Memory B cell (primary cell): ENCODE results near the gene HPX.
A peak's percentile ranks its signal among the peaks of the same experiment; 100 is the strongest.
"Not testable (repeated sequence)": the region's sequence is repeated elsewhere in the genome, so short reads cannot be mapped to it uniquely, and the experiment has no call there.

ENCODE experiments used
- ATAC-seq: fragments of 150-1000 bp; cut with Tn5 transposase; 2 replicates; pipeline ENCODE4 v1.10.0; 2021; ENCODE audit warnings: low read depth, mild to moderate bottlenecking, moderate library complexity
- DNase-seq, 2 donors: peaks; one replicate each; pipeline ENCODE4 v3.0.0; 2022; ENCODE audit warnings: low spot score in 2 of 2
- H3K27ac Mint-ChIP-seq: one replicate; pipeline ENCODE4 v1.8.0; 2022; ENCODE audit warnings: mild to moderate bottlenecking, moderate library complexity, mixed read lengths
- H3K27me3 Mint-ChIP-seq: one replicate; pipeline ENCODE4 v1.8.0; 2022; ENCODE audit warnings: mixed read lengths
- H3K36me3 Mint-ChIP-seq: one replicate; pipeline ENCODE4 v1.8.0; 2022; ENCODE audit warnings: mild to moderate bottlenecking, mixed read lengths
- H3K4me1 Mint-ChIP-seq: one replicate; pipeline ENCODE4 v1.8.0; 2022; ENCODE audit warnings: mixed read lengths
- H3K4me3 Mint-ChIP-seq: one replicate; pipeline ENCODE4 v1.8.0; 2022; ENCODE audit warnings: mild to moderate bottlenecking, moderate library complexity, mixed read lengths
- H3K9me3 Mint-ChIP-seq: one replicate; pipeline ENCODE4 v1.8.0; 2022; ENCODE audit warnings: mixed read lengths

HPX gene

DNA sequence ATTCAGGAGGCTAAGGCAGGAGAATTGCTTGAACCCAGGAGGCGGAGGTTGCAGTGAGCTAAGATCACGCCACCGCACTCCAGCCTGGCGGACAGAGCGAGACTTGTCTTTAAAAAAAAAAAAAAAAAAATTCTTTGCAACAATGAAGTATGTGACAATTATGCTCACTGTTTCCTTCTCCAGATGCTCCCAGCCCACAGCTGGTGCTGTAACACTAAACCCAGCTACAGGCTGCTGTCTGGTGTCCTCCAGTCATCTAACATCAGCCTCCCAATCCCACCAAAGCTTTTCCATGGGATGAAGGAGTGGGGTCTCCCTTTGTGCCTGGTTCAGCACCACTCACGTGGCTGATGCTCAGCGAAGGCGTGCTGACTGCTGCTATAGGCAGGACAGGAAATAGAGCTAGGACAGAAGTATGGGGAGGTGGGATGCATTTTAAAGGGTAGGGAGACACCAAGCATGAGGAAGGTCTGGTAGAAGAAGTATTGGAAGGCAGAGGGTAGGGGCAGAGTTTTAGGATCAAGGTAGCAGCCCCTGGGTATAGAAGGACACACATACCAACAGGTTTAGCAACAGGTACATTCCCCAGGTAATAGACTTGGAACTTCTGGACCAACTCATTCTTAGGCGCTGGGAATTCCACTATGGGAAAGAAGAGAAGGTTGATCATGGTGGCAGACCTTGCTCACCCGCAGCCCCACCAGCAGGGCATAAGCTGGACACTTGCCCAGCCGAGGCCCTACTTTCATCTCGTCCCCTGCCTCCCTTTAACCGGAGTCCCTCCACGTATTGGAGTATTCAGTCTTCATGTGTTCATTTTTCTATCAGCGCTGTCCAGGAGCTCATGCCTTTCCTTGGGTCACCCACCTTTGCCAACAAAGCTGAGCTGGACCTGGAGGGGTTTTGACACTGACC, 40.1 kb downstream of the HPX start:
- Mint-ChIP-seq H3K27ac (no peak overlapping the region), H3K9me3 (no peaks in the 10 kb centered on the region), H3K27me3 (no peaks in the 10 kb centered on the region), H3K4me3 (no peak overlapping the region), H3K36me3 (peaks cover 3% of the 10 kb centered on the region), H3K4me1 (peaks cover 25% of the 10 kb centered on the region)
- ATAC-seq (no peak), DNase-seq (no peak)

GRCh38 chr11:6397636-6398035, 43.2 kb downstream of the HPX start:
- no peak overlapping the region for H3K4me3 Mint-ChIP-seq
- H3K36me3 Mint-ChIP-seq = peaks cover 7% of the 10 kb centered on the region
- H3K27ac Mint-ChIP-seq = no peak overlapping the region
- DNase-seq (no peak), ATAC-seq (no peak)
- H3K9me3 Mint-ChIP-seq = no peaks in the 10 kb centered on the region
- H3K4me1 Mint-ChIP-seq = peaks cover 15% of the 10 kb centered on the region
- no peaks in the 10 kb centered on the region for H3K27me3 Mint-ChIP-seq

DNA sequence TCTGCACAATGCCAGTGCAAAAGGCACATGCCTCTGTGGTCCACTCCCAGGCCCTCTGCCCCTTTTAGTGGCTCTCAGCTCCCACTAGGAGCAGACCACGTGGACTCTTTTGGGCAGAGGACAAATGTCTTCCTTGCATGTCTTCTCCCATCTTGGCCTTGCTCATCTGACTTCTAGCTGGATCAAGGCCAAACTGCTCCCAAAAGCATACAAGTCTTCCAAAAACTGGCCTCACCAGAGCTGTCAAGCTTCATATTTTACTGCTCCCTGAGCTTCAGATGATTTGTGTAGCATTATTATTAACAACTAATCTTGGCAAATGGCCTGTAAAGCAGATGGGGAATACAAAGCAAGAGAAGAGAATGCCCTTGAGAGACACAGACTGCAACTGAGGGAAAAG, 43.6 kb downstream of the HPX start:
- H3K27me3 Mint-ChIP-seq = no peaks in the 10 kb centered on the region
- H3K27ac Mint-ChIP-seq = no peak overlapping the region
- DNase-seq = no peak
- peaks cover 11% of the 10 kb centered on the region for H3K4me1 Mint-ChIP-seq
- no peak overlapping the region for H3K4me3 Mint-ChIP-seq
- peaks cover 7% of the 10 kb centered on the region for H3K36me3 Mint-ChIP-seq
- H3K9me3 Mint-ChIP-seq = no peaks in the 10 kb centered on the region
- no peak for ATAC-seq

DNA sequence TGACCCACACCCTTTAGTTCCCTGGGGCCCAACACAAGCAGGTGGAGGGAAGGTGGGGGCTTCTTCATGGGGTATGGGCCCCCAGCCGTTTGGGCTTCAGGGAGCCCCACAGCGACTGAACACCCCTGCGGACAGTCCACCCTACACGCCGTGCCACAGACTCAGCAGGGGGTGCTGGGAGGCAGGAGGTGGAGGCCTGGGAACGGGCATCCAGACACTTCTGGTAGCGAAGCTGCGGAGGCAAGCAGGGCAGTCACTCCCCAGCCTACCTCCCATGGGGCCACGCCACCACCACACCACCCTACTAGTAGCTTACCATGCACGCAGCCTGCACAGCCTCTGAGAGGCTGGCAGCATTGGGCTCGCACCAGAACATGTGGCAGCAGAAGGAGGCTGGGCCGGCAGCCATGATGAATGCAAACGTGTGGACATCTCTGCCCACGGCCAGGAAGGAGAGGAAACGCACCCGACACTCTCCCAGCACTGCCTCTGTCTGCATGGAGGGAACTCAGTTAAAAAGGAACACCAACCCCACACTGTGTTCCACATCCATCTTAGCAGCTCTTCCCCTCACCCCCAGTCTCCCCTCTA, 45.2 kb downstream of the HPX start:
- Mint-ChIP-seq H3K27me3 (no peaks in the 10 kb centered on the region), H3K9me3 (no peaks in the 10 kb centered on the region), H3K36me3 (peaks cover 5% of the 10 kb centered on the region), H3K4me3 (no peak overlapping the region), H3K27ac (no peak overlapping the region), H3K4me1 (peaks cover 15% of the 10 kb centered on the region)
- DNase-seq = no peak
- ATAC-seq = no peak

GRCh38 chr11:6393989-6394670, 46.7 kb downstream of the HPX start:
- Mint-ChIP-seq H3K36me3 (peaks cover 5% of the 10 kb centered on the region), H3K27ac (no peak overlapping the region), H3K27me3 (no peaks in the 10 kb centered on the region), H3K9me3 (no peaks in the 10 kb centered on the region), H3K4me3 (no peak overlapping the region), H3K4me1 (peaks cover 21% of the 10 kb centered on the region)
- ATAC-seq (no peak), DNase-seq (no peak)

DNA sequence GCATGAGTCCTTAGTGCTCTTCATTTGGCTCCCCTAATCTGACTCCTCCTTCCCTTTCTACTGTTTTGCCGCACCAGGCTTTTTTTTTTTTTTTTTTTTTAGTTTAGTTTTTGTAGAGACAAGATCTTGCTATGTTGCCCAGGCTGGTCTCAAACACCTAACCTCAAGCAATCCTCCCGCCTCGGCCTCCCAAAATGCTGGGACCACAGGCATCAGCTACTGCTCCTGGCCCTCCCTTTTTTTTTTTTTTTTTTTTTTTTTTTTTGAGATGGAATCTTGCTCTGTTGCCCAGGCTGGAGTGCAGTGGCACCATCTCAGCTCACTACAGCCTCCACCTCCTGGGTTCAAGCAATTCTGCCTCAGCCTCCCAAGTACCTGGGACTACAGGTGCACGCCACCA, 48.5 kb downstream of the HPX start:
- ATAC-seq, H3K27me3 Mint-ChIP-seq, H3K36me3 Mint-ChIP-seq, H3K27ac Mint-ChIP-seq, H3K9me3 Mint-ChIP-seq, H3K4me3 Mint-ChIP-seq, DNase-seq: not testable (repeated sequence)
- peaks cover 21% of the 10 kb centered on the region for H3K4me1 Mint-ChIP-seq

DNA sequence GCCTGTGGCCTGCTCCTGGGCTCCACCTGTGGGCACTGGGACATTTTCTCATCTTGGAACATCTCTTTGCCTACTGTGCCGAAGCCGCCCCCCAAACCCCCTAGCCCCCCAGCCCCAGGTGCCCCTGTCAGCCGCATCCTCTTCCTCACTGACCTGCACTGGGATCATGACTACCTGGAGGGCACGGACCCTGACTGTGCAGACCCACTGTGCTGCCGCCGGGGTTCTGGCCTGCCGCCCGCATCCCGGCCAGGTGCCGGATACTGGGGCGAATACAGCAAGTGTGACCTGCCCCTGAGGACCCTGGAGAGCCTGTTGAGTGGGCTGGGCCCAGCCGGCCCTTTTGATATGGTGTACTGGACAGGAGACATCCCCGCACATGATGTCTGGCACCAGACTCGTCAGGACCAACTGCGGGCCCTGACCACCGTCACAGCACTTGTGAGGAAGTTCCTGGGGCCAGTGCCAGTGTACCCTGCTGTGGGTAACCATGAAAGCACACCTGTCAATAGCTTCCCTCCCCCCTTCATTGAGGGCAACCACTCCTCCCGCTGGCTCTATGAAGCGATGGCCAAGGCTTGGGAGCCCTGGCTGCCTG, 49.2 kb downstream of the HPX start:
- H3K27me3 Mint-ChIP-seq = no peaks in the 10 kb centered on the region
- H3K27ac Mint-ChIP-seq = no peak overlapping the region
- ATAC-seq (no peak), DNase-seq (no peak)
- no peaks in the 10 kb centered on the region for H3K9me3 Mint-ChIP-seq
- peak overlapping the region; percentile 97 for H3K4me3 Mint-ChIP-seq
- H3K36me3 Mint-ChIP-seq = peaks cover 4% of the 10 kb centered on the region
- H3K4me1 Mint-ChIP-seq = peaks cover 21% of the 10 kb centered on the region

DNA sequence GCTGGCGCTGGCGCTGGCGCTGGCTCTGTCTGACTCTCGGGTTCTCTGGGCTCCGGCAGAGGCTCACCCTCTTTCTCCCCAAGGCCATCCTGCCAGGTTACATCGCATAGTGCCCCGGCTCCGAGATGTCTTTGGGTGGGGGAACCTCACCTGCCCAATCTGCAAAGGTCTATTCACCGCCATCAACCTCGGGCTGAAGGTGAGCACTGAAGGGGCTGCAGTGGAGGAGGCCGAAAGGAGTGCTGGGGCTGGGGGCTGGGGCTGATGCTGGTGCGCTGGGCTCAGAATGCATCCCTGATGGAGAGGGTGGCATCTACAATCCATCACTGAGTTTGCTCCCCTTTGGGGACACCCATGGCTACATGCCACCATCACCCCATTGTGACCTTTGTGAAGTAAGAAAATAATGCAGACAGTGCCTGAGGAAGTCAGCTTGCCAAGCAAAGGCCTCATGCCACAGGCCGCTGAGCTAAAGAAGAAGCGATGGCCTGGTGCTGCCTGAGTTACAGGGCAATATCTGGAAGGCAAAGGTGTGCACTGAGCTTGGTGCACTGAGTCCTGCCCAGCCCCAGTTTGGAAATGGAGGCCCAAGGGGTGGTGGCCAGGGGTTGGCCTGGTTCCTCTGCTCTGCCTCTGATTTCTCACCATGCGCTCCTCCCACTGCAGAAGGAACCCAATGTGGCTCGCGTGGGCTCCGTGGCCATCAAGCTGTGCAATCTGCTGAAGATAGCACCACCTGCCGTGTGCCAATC, 49.9 kb downstream of the HPX start:
- Mint-ChIP-seq H3K4me3 (peak overlapping the region; percentile 97), H3K27ac (peak overlapping the region; percentile 99), H3K9me3 (no peaks in the 10 kb centered on the region), H3K4me1 (peaks cover 21% of the 10 kb centered on the region), H3K36me3 (peaks cover 4% of the 10 kb centered on the region), H3K27me3 (no peaks in the 10 kb centered on the region)
- ATAC-seq (peak; percentile 0), DNase-seq (no peak)

GRCh38 chr11:6389905-6390717, 50.7 kb downstream of the HPX start, which contains the start of gene SMPD1:
SMPD1 (plus strand) TSS chr11:6390474; CDS start chr11:6390599, 125 bp downstream.
- peak; percentile 78 to 86 for DNase-seq
- Mint-ChIP-seq H3K4me3 (peak within 1 kb of the TSS; percentile 97), H3K4me1 (peaks cover 24% of the 10 kb centered on the region), H3K27ac (peak within 1 kb of the TSS; percentile 99), H3K36me3 (peaks cover 4% of the 10 kb centered on the region), H3K27me3 (no peaks in the 10 kb centered on the region), H3K9me3 (no peaks in the 10 kb centered on the region)
- ATAC-seq = peak; percentile 89

DNA sequence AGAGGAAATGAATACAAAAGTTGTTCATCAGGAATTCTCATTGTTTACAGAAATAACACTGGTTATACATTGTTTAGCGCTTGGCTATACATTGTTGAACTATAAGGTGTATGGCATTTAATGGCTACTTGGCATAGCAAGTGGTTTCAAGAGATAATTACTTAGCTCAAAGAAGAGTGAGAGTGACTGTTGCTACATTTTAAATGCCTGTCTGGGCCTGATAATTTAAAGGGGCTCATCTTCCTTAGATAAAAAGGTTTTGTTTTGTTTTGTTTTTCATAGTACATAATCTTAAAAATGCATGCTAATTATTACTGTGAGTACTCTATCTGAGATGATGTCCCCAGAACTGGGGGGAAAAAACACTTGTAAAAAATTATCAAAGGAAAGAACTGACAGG, 52.0 kb downstream of the HPX start:
- ATAC-seq = no peak

DNA sequence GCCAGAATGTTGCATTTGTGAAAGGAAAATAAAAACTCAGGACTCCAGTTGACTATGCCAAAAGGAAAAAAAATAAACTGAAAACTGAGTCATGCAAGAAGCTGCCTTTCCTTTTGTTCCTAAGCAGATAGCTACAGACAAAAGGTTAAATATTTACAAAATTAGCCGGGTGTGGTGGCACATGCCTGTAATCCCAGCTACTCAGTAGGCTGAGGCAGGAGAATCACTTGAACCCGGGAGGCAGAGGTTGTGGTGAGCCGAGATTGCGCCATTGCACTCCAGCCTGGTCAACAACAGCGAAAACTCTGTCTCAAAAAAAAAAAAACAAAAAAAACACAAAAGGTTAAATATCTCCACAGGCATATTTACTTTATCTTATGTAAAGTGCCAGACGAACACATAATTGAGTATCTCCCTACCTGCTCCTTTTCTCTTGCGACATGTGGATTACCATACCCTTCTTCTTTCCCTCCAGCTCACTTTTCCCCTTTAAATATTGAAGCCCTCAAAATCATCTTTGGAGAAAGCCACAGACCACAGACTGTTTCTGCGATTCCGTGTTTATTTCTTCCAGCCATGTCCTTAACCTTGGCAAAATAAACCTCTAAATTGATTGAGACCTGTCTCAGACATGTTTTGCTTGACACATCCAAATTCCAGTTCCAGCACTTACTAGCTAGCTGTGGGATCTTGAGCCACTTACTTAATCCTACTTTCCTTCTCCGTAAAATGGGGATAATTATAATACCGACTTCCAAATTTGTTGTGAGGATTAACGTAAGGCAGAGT, 52.8 kb downstream of the HPX start:
- Mint-ChIP-seq H3K36me3 (peaks cover 2% of the 10 kb centered on the region), H3K27ac (peak overlapping the region; percentile 64), H3K9me3 (no peaks in the 10 kb centered on the region), H3K4me3 (no peak overlapping the region), H3K27me3 (no peaks in the 10 kb centered on the region), H3K4me1 (peaks cover 22% of the 10 kb centered on the region)
- ATAC-seq = no peak
- no peak for DNase-seq

More for the DNA sequence above, 52.0 kb downstream of the HPX start:
- Mint-ChIP-seq H3K9me3 (no peaks in the 10 kb centered on the region), H3K36me3 (peaks cover 4% of the 10 kb centered on the region), H3K27ac (peak overlapping the region; percentile 99), H3K27me3 (no peaks in the 10 kb centered on the region), H3K4me3 (no peak overlapping the region), H3K4me1 (peaks cover 24% of the 10 kb centered on the region)
- no peak for DNase-seq

DNA sequence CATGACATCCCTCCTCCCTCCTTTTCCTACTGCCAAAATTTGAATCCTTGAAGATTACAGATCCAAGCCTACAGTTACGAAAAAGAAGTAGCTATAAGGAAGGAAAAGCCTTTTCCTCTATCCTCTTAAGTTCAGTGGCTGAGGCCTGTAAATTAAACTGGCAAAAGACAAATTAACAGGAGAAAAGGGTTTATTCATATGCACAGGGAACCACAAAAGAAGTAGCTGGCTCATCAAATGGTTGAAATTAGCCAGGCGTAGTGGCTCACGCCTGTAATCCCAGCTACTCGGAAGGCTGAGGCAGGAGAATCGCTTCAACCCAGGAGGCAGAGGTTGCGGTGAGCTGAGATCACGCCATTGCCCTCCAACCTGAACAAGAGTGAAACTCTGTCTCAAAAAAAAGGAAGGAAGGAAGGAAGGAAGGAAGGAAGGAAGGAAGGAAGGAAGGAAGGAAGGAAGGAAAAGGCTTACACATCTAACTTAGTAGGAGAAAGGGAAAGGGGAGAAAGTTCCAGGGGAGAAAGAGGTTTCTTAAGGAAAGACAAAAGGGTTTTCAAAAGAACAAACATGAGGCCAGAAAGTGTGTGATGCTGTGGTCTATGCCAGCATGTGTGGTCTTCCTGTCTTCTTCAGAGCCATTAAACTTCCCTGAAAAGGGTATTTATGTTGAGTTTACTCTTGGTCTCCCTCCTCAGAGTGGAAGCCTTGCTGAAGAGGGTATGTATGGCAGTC, 55.6 kb downstream of the HPX start:
- H3K27ac Mint-ChIP-seq = peak overlapping the region; percentile 12
- H3K4me3 Mint-ChIP-seq = no peak overlapping the region
- H3K4me1 Mint-ChIP-seq = peaks cover 10% of the 10 kb centered on the region
- no peaks in the 10 kb centered on the region for H3K36me3 Mint-ChIP-seq
- no peak for ATAC-seq
- no peaks in the 10 kb centered on the region for H3K27me3 Mint-ChIP-seq
- no peak for DNase-seq
- H3K9me3 Mint-ChIP-seq = no peaks in the 10 kb centered on the region
